Trophoblast cell (in vitro differentiated cells and primary cell): ENCODE data around the gene NELFE.
"Not testable (repeated sequence)": the region's sequence is repeated elsewhere in the genome, so short reads cannot be mapped to it uniquely, and the experiment has no call there.

ENCODE experiments used
- DNase-seq, 2 donors: peaks; one replicate each; pipeline ENCODE4 v3.0.0-alpha.2; 2016
- H2AFZ ChIP-seq: 2 replicates; pipeline ENCODE4 v1.6.1; 2013; ENCODE audit warnings: low read length, moderate library complexity, mild to moderate bottlenecking; ENCODE audit not compliant: insufficient read depth, poor library complexity
- H2AK5ac ChIP-seq: 2 replicates; pipeline ENCODE4 v1.6.1; 2013; ENCODE audit warnings: mild to moderate bottlenecking, low read length
- H2BK120ac ChIP-seq: 2 replicates; pipeline ENCODE4 v1.6.1; 2013; ENCODE audit warnings: low read length, mild to moderate bottlenecking, moderate library complexity; ENCODE audit not compliant: insufficient read depth, poor library complexity
- H2BK12ac ChIP-seq: 2 replicates; pipeline ENCODE4 v1.6.1; 2013; ENCODE audit warnings: mild to moderate bottlenecking, low read length, moderate library complexity
- H2BK5ac ChIP-seq: 2 replicates; pipeline ENCODE4 v1.6.1; 2013; ENCODE audit warnings: low read length, low read depth, moderate library complexity, mild to moderate bottlenecking; ENCODE audit not compliant: poor library complexity
- H3K14ac ChIP-seq: 2 replicates; pipeline ENCODE4 v1.6.1; 2013; ENCODE audit warnings: mild to moderate bottlenecking, low read length
- H3K18ac ChIP-seq: 2 replicates; pipeline ENCODE4 v1.6.1; 2013; ENCODE audit warnings: mild to moderate bottlenecking, low read length
- H3K23ac ChIP-seq: 2 replicates; pipeline ENCODE4 v1.6.1; 2013; ENCODE audit warnings: low read length
- H3K27ac ChIP-seq: 2 replicates; pipeline ENCODE4 v1.5.1; 2013; ENCODE audit warnings: low read depth, mild to moderate bottlenecking, inconsistent platforms, low read length, moderate library complexity
- H3K27me3 ChIP-seq: 2 replicates; pipeline ENCODE4 v1.6.1; 2013; ENCODE audit warnings: inconsistent platforms, mild to moderate bottlenecking, low read length, moderate library complexity; ENCODE audit not compliant: insufficient read depth
- H3K36me3 ChIP-seq, 2 experiments: 1 replicate in 1 of 2; 2 replicates in 1 of 2; pipeline ENCODE4 v1.6.1; 2013; ENCODE audit warnings: low read length in 2 of 2, mild to moderate bottlenecking in 2 of 2, moderate library complexity in 1 of 2; ENCODE audit not compliant: insufficient read depth in 2 of 2, control insufficient read depth in 1 of 2
- H3K4ac ChIP-seq: 2 replicates; pipeline ENCODE4 v1.6.1; 2013; ENCODE audit warnings: low read depth, mild to moderate bottlenecking, low read length, moderate library complexity
- H3K4me1 ChIP-seq, 2 experiments: 1 replicate in 1 of 2; 2 replicates in 1 of 2; pipeline ENCODE4 v1.6.1; 2013; ENCODE audit warnings: low read length in 2 of 2, mild to moderate bottlenecking in 2 of 2, moderate library complexity in 1 of 2; ENCODE audit not compliant: insufficient read depth in 2 of 2, control insufficient read depth in 1 of 2
- H3K4me2 ChIP-seq: 2 replicates; pipeline ENCODE4 v1.6.1; 2013; ENCODE audit warnings: inconsistent platforms, mild to moderate bottlenecking, low read length, moderate library complexity
- H3K4me3 ChIP-seq: 2 replicates; pipeline ENCODE4 v1.5.1; 2013; ENCODE audit warnings: mild to moderate bottlenecking, low read depth, low read length, inconsistent platforms
- H3K79me1 ChIP-seq: one replicate; pipeline ENCODE4 v1.6.1; 2013; ENCODE audit warnings: low read length
- H3K79me2 ChIP-seq: 2 replicates; pipeline ENCODE4 v1.6.1; 2013; ENCODE audit warnings: low read length, mild to moderate bottlenecking; ENCODE audit not compliant: control insufficient read depth, insufficient read depth, poor library complexity
- H3K9ac ChIP-seq: 2 replicates; pipeline ENCODE4 v1.6.1; 2013; ENCODE audit warnings: mild to moderate bottlenecking, low read length
- H3K9me3 ChIP-seq: 2 replicates; pipeline ENCODE4 v1.6.1; 2013; ENCODE audit warnings: low read depth, mild to moderate bottlenecking, control low read depth, inconsistent platforms, low read length; ENCODE audit not compliant: insufficient read depth
- H4K12ac ChIP-seq: 2 replicates; pipeline ENCODE4 v1.6.1; 2013; ENCODE audit warnings: low read depth, mild to moderate bottlenecking, low read length, moderate library complexity
- H4K8ac ChIP-seq: 2 replicates; pipeline ENCODE4 v1.6.1; 2013; ENCODE audit warnings: low read depth, mild to moderate bottlenecking, low read length, moderate library complexity
- H4K91ac ChIP-seq: one replicate; pipeline ENCODE4 v1.6.1; 2013; ENCODE audit warnings: low read depth, mild to moderate bottlenecking, low read length, moderate library complexity
- WGBS: extraction: QIAGEN DNeasy Blood & Tissue Kit; methylation state at CpG from one replicate; pipeline ENCODE4 v1.1.7; 2013; ENCODE audit warnings: missing lambda C conversion rate; ENCODE audit not compliant: insufficient read length, insufficient coverage; ENCODE audit errors: extremely low coverage; 5-methylcytosine and 5-hydroxymethylcytosine counted together

Gene NELFE

DNA sequence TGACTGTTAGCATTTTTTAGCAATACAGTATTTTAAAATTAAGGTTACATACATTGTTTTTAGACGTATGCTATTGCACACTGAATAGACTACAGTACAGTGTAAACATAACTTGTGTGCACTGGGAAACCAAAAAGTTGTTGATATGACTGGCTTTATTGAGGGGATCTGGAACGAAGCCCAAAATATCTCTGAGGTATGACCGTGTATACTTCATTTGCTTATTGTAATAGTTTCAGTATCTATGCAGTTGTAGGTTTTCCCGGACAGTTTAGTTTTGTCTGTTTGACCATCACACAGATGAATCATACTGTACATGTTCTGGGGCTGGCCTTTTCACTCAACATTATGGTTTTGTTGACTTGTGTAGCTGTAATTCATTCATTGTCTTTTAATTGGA, 50.0 kb downstream of the NELFE start:
- Histone ChIP-seq H3K4me3 (no peak overlapping the region), H3K4ac (no peak overlapping the region), H3K27me3 (no peaks in the 10 kb centered on the region), H3K4me2 (no peak overlapping the region), H4K91ac (no peak overlapping the region), H3K79me2 (no peaks in the 10 kb centered on the region), H3K9ac (no peak overlapping the region), H3K18ac (no peak overlapping the region), H2BK5ac (no peak overlapping the region), H3K4me1 (no peaks in the 10 kb centered on the region), H4K8ac (no peak overlapping the region), H3K27ac (no peak overlapping the region), H3K9me3 (peaks cover 2% of the 10 kb centered on the region), H3K36me3 (no peaks in the 10 kb centered on the region), H3K14ac (no peak overlapping the region), H3K79me1 (no peaks in the 10 kb centered on the region), H2AK5ac (no peak overlapping the region), H3K23ac (no peak overlapping the region), H2AFZ (no peak overlapping the region), H4K12ac (no peak overlapping the region), H2BK12ac (no peak overlapping the region), H2BK120ac (no peak overlapping the region)
- no CpG with 5 or more reads among the region's 4 CpGs for WGBS
- DNase-seq = peak in 1 of 2 donors; percentile 58

DNA sequence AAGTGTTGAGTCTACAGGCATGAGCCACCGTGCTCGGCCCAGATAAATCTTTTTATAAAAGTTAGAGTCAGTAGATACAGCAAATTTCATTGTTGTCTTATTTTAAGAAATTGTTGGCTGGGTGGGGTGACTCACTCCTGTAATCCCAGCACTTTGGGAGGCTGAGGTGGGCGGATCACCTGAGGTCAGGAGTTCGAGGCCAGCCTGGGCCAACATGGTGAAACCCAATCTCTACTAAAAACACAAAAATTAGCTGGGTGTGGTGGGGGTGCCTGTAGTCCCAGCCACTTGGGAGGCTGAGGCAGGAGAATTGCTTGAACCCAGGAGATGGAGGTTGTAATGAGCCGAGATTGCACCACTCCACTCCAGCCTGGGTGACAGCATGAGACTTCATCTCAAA, 50.5 kb downstream of the NELFE start:
- H3K9me3 ChIP-seq, H3K36me3 ChIP-seq, H3K14ac ChIP-seq, H4K8ac ChIP-seq, H3K27me3 ChIP-seq, H3K4ac ChIP-seq, H2AK5ac ChIP-seq, H3K79me1 ChIP-seq, DNase-seq, H3K4me3 ChIP-seq, H4K12ac ChIP-seq, H4K91ac ChIP-seq, H2BK12ac ChIP-seq, H3K4me1 ChIP-seq, H3K23ac ChIP-seq, H3K18ac ChIP-seq, H3K79me2 ChIP-seq, H2AFZ ChIP-seq, H2BK5ac ChIP-seq, H3K9ac ChIP-seq, H3K4me2 ChIP-seq, H3K27ac ChIP-seq, H2BK120ac ChIP-seq: not testable (repeated sequence)
- WGBS = no CpG with 5 or more reads among the region's 5 CpGs

DNA sequence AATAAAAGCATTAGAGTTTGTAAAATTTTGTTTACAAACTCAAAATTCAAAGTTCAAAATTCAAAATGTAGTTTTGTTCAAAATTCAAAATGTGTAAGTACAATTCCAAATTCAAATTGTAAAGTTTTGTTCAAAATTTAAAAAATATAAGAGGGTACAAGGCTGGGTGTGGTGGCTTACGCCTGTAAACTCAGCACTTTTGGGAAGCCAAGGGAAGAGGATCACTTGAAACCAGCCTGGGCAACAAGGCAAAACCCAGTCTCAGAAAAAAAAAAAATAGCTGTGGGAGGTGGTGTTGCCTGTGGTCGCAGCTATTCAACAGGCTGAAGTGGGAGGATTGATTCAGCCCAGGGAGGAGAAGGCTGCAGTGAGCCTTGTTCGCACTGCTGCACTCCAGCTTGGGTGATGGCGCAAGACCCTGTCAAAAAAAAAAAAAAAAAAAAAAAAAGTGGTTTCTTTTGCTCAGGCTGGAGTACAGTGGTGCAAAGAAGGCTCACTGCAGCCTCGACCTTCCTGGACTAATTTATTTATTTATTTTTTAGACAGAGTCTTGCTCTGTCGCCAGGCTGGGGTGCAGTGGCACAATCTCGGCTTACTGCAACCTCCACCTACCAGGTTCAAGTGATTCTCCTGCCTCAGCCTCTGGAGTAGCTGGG, 51.5 kb downstream of the NELFE start:
- Histone ChIP-seq H3K9me3 (peaks cover 2% of the 10 kb centered on the region), H3K18ac (no peak overlapping the region), H3K14ac (no peak overlapping the region), H3K9ac (no peak overlapping the region), H3K23ac (no peak overlapping the region), H4K8ac (no peak overlapping the region), H2BK5ac (no peak overlapping the region), H3K79me2 (no peaks in the 10 kb centered on the region), H3K79me1 (no peaks in the 10 kb centered on the region), H2AFZ (no peak overlapping the region), H4K12ac (no peak overlapping the region), H3K4me2 (no peak overlapping the region), H2AK5ac (no peak overlapping the region), H4K91ac (no peak overlapping the region), H3K27me3 (no peaks in the 10 kb centered on the region), H3K36me3 (no peaks in the 10 kb centered on the region), H2BK12ac (no peak overlapping the region), H2BK120ac (no peak overlapping the region), H3K4ac (no peak overlapping the region), H3K27ac (no peak overlapping the region), H3K4me3 (no peak overlapping the region), H3K4me1 (no peaks in the 10 kb centered on the region)
- DNase-seq = peak in 1 of 2 donors; percentile 72
- no CpG with 5 or more reads among the region's 7 CpGs for WGBS

GRCh38 chr6:31906727-31907126, 52.0 kb downstream of the NELFE start:
- H3K79me2 ChIP-seq, H3K36me3 ChIP-seq, H3K23ac ChIP-seq, H2AK5ac ChIP-seq, H3K27ac ChIP-seq, H4K12ac ChIP-seq, H3K9ac ChIP-seq, H4K8ac ChIP-seq, H3K4me3 ChIP-seq, H4K91ac ChIP-seq, H2BK5ac ChIP-seq, H3K79me1 ChIP-seq, H3K4ac ChIP-seq, H2AFZ ChIP-seq, H3K4me1 ChIP-seq, H3K14ac ChIP-seq, H3K27me3 ChIP-seq, H3K9me3 ChIP-seq, H3K18ac ChIP-seq, H3K4me2 ChIP-seq, H2BK120ac ChIP-seq, H2BK12ac ChIP-seq: not testable (repeated sequence)
- peak; percentile 58 to 68 for DNase-seq
- WGBS = no CpG with 5 or more reads among the region's 8 CpGs
